ENCODE data around the gene SPN. TPM values are rescaled to one million over a fixed set of nuclear protein-coding genes. Genes with fewer than 3 reads are reported as not detected.
"Not testable (repeated sequence)": the region's sequence is repeated elsewhere in the genome, so short reads cannot be mapped to it uniquely, and the experiment has no call there.

SPN gene
- total and polyA plus RNA-seq, 12 donors = 0.29 to 12.6 (median 1.7) TPM

DNA sequence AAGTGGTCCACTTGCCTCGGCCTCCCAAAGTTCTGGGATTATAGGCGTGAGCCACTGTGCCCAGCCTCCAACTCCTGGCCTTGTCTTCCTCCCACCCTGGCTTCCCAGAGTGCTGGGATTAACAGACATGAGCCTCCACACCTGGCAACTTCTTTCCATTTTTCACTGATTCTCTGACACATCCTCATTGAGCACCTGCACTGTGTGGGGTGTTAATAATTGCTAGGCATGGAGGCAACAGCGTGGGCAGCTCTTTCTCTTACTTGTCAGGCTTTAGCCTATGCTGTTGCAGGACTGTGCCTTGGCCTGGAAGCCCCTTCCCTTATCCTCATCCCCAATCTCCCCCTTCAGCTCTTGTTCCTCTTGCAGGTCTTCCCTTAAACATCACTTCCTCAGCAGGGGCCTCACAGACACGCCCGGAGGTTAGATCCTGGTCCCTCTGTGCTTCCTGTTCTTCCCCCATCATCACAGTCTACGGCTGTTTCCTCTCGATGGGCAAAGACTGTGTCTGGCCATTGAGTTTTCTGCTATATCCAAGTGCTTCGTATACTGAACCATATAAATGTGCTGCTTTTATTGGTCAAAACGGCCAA is 23.8 kb downstream of the SPN start:
- Histone ChIP-seq H3K4me3 (no peak overlapping the region), H3K27me3 (no peaks in the 10 kb centered on the region), H3K27ac (no peak overlapping the region), H3K4me1 (peaks cover 0 to 6% (median 0%) of the 10 kb centered on the region in 9 donors), H3K9me3 (no peaks in the 10 kb centered on the region), H3K36me3 (peaks cover 0 to 2% (median 0%) of the 10 kb centered on the region in 9 donors)
- TF ChIP-seq, protein P1, sequence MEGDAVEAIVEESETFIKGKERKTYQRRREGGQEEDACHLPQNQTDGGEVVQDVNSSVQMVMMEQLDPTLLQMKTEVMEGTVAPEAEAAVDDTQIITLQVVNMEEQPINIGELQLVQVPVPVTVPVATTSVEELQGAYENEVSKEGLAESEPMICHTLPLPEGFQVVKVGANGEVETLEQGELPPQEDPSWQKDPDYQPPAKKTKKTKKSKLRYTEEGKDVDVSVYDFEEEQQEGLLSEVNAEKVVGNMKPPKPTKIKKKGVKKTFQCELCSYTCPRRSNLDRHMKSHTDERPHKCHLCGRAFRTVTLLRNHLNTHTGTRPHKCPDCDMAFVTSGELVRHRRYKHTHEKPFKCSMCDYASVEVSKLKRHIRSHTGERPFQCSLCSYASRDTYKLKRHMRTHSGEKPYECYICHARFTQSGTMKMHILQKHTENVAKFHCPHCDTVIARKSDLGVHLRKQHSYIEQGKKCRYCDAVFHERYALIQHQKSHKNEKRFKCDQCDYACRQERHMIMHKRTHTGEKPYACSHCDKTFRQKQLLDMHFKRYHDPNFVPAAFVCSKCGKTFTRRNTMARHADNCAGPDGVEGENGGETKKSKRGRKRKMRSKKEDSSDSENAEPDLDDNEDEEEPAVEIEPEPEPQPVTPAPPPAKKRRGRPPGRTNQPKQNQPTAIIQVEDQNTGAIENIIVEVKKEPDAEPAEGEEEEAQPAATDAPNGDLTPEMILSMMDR (IDR thresholded peaks at IDR 0.05) = no peak
- DNase-seq = no peak
- 76 to 83% methylated on average over 9 of the region's 9 CpGs for WGBS, 2 donors
- intact Hi-C loops (cut with DNase I) = no loop called here
- ATAC-seq = no peak

DNA sequence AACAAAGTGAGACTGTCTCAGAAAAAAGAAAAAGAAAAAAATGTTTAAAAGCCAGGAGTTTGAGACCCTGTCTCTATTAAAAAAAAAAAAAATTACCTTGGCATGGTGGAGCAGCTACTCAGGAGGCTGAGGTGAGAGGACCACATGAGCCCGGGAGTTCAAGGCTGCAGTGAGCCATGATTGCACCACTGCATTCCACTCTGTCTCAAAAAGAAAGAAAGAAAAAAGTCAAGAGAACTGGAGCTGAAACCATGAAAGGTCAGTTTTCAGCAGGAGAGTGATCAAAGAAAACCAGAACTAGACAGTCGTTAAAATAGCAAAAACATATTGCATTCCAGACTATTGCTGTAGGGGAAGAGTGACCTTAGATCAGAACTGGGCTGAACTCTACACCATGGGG is 24.7 kb downstream of the SPN start:
- 68 to 72% methylated on average over 2 of the region's 2 CpGs for WGBS, 2 donors
- H3K36me3 ChIP-seq = peaks cover 0 to 2% (median 0%) of the 10 kb centered on the region in 9 donors
- TF ChIP-seq, protein P1 (IDR thresholded peaks at IDR 0.05) = no peak
- DNase-seq = no peak
- intact Hi-C loops (cut with DNase I) = no loop called here
- H3K27ac ChIP-seq = no peak overlapping the region
- ATAC-seq = no peak
- no peaks in the 10 kb centered on the region for H3K27me3 ChIP-seq
- H3K9me3 ChIP-seq = no peaks in the 10 kb centered on the region
- H3K4me1 ChIP-seq = peaks cover 0 to 6% (median 0%) of the 10 kb centered on the region in 9 donors
- no peak overlapping the region for H3K4me3 ChIP-seq

DNA sequence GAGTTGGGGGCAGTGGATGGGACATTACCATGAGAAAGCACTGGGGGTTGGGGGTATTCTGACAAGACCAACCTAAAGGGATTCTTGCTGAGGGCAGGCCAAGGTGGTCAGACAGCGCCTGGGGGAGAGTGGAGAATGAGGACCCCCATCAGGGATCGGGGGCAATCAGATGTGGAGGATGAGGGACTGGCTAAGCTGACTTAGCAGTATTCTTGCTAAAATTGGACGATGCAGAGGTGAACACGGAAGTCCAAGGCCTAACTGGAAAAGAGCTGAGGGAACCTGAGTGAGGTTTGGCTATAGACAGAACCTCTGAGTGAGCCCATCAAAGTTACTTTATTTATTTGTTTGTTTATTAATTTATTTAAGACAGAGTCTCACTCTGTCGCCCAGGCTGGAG is 25.1 kb downstream of the SPN start:
- DNase-seq (no peak), ATAC-seq (no peak)
- Histone ChIP-seq H3K27me3 (no peaks in the 10 kb centered on the region), H3K4me1 (peaks cover 0 to 6% (median 0%) of the 10 kb centered on the region in 9 donors), H3K27ac (no peak overlapping the region), H3K36me3 (peaks cover 0 to 2% (median 0%) of the 10 kb centered on the region in 9 donors), H3K4me3 (no peak overlapping the region), H3K9me3 (no peaks in the 10 kb centered on the region)
- intact Hi-C loops (cut with DNase I) = no loop called here
- TF ChIP-seq, protein P1 (IDR thresholded peaks at IDR 0.05) = no peak
- 90 to 92% methylated on average over 5 of the region's 5 CpGs for WGBS, 2 donors

DNA sequence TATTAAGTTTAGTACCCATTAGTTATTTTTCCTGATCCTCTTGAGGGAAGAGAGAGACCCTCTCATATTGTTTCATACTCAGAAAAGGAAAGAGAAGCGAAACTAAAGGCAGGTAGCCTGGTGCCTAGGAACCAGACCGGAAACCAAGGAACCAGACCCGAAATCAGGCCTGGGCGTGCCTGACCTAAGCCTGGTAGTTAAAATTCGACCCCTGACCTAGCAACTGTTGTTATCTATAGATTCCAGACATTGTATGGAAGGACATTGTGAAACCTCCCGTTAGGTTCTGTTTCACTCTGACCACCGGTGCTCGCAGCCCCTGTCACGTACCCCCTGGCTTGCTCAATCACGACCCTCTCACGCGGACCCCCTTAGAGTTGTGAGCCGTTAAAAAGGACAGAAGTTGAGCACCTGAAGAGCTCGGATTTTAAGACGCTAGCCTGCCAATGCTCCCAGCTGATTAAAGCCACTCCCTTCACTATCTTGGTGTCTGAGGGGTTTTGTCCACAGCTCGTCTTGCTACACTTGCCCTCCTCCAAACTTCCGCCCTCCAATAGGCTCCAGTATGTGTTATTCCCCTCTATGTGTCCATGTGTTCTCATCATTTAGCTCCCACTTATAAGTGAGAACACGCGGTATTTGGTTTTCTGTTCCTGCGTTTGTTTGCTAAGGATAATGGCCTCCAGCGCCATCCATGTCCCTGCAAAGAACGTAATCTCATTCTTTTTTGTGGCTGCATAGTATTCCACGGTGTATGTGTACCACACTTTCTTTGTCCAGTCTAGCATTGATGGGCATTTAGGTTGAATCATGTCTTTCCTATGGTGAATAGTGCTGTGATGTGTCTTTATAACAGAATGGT is 26.7 kb downstream of the SPN start:
- not testable (repeated sequence) for H3K9me3 ChIP-seq, H3K27me3 ChIP-seq, ATAC-seq, H3K27ac ChIP-seq, H3K4me1 ChIP-seq, DNase-seq, H3K36me3 ChIP-seq, H3K4me3 ChIP-seq
- 86% methylated on average over 23 of the region's 23 CpGs for WGBS, 2 donors
- intact Hi-C loops (cut with DNase I) = loop anchor here in 4 of 10 donors (5.0 to 10.0 kb wide), 4 partner anchors 38 to 335 kb away; partner anchors contain the start of genes C16orf92 (in 1 of the 4) and DOC2A (in 1 of the 4)

DNA sequence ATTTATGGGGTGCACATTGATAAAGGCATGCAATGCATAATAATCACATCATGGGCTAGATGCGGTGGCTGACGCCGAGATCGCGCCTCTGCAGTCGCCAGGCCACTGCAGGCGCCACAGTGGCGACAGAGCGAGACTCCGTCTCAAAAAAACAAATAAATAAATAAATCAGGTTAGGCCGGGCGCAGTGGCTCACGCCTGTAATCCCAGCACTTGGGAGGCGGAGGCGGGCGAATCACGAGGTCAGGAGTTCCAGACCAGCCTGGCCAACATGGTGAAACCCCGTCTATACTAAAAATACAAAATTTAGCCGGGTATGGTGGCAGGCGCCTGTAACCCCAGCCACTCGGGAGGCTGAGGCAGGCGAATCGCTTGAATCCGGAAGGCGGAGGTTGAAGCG is 29.6 kb downstream of the SPN start:
- intact Hi-C loops (cut with DNase I) = loop anchor here in 4 of 10 donors (5.0 to 10.0 kb wide), 4 partner anchors 35 to 332 kb away; partner anchors contain the start of genes C16orf92 (in 1 of the 4) and DOC2A (in 1 of the 4)
- WGBS, 2 donors = 97 to 99% methylated on average over 26 of the region's 26 CpGs
- ATAC-seq = not testable (repeated sequence)

More for the DNA sequence above, 29.6 kb downstream of the SPN start:
- H3K36me3 ChIP-seq, DNase-seq, H3K4me3 ChIP-seq, H3K27me3 ChIP-seq, H3K9me3 ChIP-seq, H3K4me1 ChIP-seq, H3K27ac ChIP-seq: not testable (repeated sequence)

All from heart right ventricle (tissue), 16 donors.